Measurements from ENCODE around the gene PNLIP. TPM values are rescaled to one million over a fixed set of nuclear protein-coding genes. Genes with fewer than 3 reads are reported as not detected.

Gene PNLIP
- total RNA-seq, 1 donor from 2014 or later: not detected

GRCh38 chr10:116566932-116567331 lies 21.2 kb downstream of the PNLIP start:
- no peak for TF ChIP-seq CTCF (IDR thresholded peaks at IDR 0.05; ENCODE audit: partially characterized antibody, unreplicated experiment)
- Mint-ChIP-seq H3K4me1 (ENCODE audit: low read depth, unreplicated experiment) (no peaks in the 10 kb centered on the region), H3K27ac (ENCODE audit: unreplicated experiment) (no peak overlapping the region), H3K4me3 (ENCODE audit: unreplicated experiment) (no peak overlapping the region), H3K36me3 (ENCODE audit: unreplicated experiment) (no peaks in the 10 kb centered on the region), H3K27me3 (ENCODE audit: unreplicated experiment) (no peaks in the 10 kb centered on the region), H3K9me3 (ENCODE audit: unreplicated experiment) (peaks cover 1% of the 10 kb centered on the region)
- no peak for DNase-seq

- Mint-ChIP-seq H3K27me3 (ENCODE audit: unreplicated experiment) (no peaks in the 10 kb centered on the region), H3K9me3 (ENCODE audit: unreplicated experiment) (peaks cover 1% of the 10 kb centered on the region), H3K4me3 (ENCODE audit: unreplicated experiment) (no peak overlapping the region), H3K4me1 (ENCODE audit: low read depth, unreplicated experiment) (no peaks in the 10 kb centered on the region), H3K36me3 (ENCODE audit: unreplicated experiment) (no peaks in the 10 kb centered on the region), H3K27ac (ENCODE audit: unreplicated experiment) (no peak overlapping the region)
- DNase-seq: no peak
- TF ChIP-seq CTCF (IDR thresholded peaks at IDR 0.05; ENCODE audit: partially characterized antibody, unreplicated experiment): no peak
These were observed 21.6 kb downstream of the PNLIP start for GRCh38 chr10:116567335-116567734.

- Mint-ChIP-seq H3K4me3 (ENCODE audit: unreplicated experiment) (no peak overlapping the region), H3K27me3 (ENCODE audit: unreplicated experiment) (no peaks in the 10 kb centered on the region), H3K36me3 (ENCODE audit: unreplicated experiment) (no peaks in the 10 kb centered on the region), H3K9me3 (ENCODE audit: unreplicated experiment) (no peaks in the 10 kb centered on the region), H3K27ac (ENCODE audit: unreplicated experiment) (no peak overlapping the region), H3K4me1 (ENCODE audit: low read depth, unreplicated experiment) (no peaks in the 10 kb centered on the region)
- TF ChIP-seq CTCF (IDR thresholded peaks at IDR 0.05; ENCODE audit: partially characterized antibody, unreplicated experiment): no peak
- no peak for DNase-seq
These were observed 29.1 kb downstream of the PNLIP start for GRCh38 chr10:116574797-116575196.

GRCh38 chr10:116587878-116588591 lies 42.3 kb downstream of the PNLIP start:
- no peak overlapping the region for H3K27ac Mint-ChIP-seq (ENCODE audit: unreplicated experiment)
- H3K27me3 Mint-ChIP-seq (ENCODE audit: unreplicated experiment): no peaks in the 10 kb centered on the region
- H3K4me1 Mint-ChIP-seq (ENCODE audit: low read depth, unreplicated experiment): no peaks in the 10 kb centered on the region
- H3K9me3 Mint-ChIP-seq (ENCODE audit: unreplicated experiment): peaks cover 2% of the 10 kb centered on the region
- TF ChIP-seq CTCF (IDR thresholded peaks at IDR 0.05; ENCODE audit: partially characterized antibody, unreplicated experiment): no peak
- H3K4me3 Mint-ChIP-seq (ENCODE audit: unreplicated experiment): no peak overlapping the region
- no peaks in the 10 kb centered on the region for H3K36me3 Mint-ChIP-seq (ENCODE audit: unreplicated experiment)
- no peak for DNase-seq

- Mint-ChIP-seq H3K4me3 (ENCODE audit: unreplicated experiment) (no peak overlapping the region), H3K27me3 (ENCODE audit: unreplicated experiment) (no peaks in the 10 kb centered on the region), H3K4me1 (ENCODE audit: low read depth, unreplicated experiment) (no peaks in the 10 kb centered on the region), H3K27ac (ENCODE audit: unreplicated experiment) (no peak overlapping the region), H3K9me3 (ENCODE audit: unreplicated experiment) (peaks cover 2% of the 10 kb centered on the region), H3K36me3 (ENCODE audit: unreplicated experiment) (no peaks in the 10 kb centered on the region)
- no peak for DNase-seq
- TF ChIP-seq CTCF (IDR thresholded peaks at IDR 0.05; ENCODE audit: partially characterized antibody, unreplicated experiment): no peak
These were observed 43.3 kb downstream of the PNLIP start for GRCh38 chr10:116588995-116589394.

Data from glutamatergic neuron (in vitro differentiated cells).